Measurements from ENCODE around the gene PPIL4. TPM values are rescaled to one million over a fixed set of nuclear protein-coding genes. Genes with fewer than 3 reads are reported as not detected.
"Not testable (repeated sequence)": the region's sequence is repeated elsewhere in the genome, so short reads cannot be mapped to it uniquely, and the experiment has no call there.

The PPIL4 gene
- total RNA-seq, 3 donors from 2014 or later = 34.7 to 46.0 (median 36.2) TPM

- no peaks in the 10 kb centered on the region for H3K9me3 ChIP-seq
- intact Hi-C loops (cut with DNase I; ENCODE audit: low total_unique reads) = no loop called here
Observed at GRCh38 chr6:149468179-149468578, 77.7 kb downstream of the PPIL4 start.

GRCh38 chr6:149467265-149467664, 78.6 kb downstream of the PPIL4 start:
- no peak overlapping the region for H3K27ac ChIP-seq
- no peak overlapping the region for H3K4me3 ChIP-seq
- no peaks in the 10 kb centered on the region for H3K9me3 ChIP-seq
- DNase-seq (ENCODE audit: low spot score in 2 of 2) = no peak
- intact Hi-C loops (cut with DNase I; ENCODE audit: low total_unique reads) = no loop called here
- no peaks in the 10 kb centered on the region for H3K27me3 ChIP-seq
- H3K4me1 ChIP-seq = no peaks in the 10 kb centered on the region
- TF ChIP-seq CTCF (IDR thresholded peaks at IDR 0.05) (no peak), POLR2A (IDR thresholded peaks at IDR 0.05) (no peak), POLR2AphosphoS5 (IDR thresholded peaks at IDR 0.05) (no peak)
- H3K36me3 ChIP-seq = no peaks in the 10 kb centered on the region

More at GRCh38 chr6:149468179-149468578, 77.7 kb downstream of the PPIL4 start:
- Histone ChIP-seq H3K27me3 (no peaks in the 10 kb centered on the region), H3K27ac (no peak overlapping the region), H3K4me3 (no peak overlapping the region), H3K4me1 (no peaks in the 10 kb centered on the region), H3K36me3 (no peaks in the 10 kb centered on the region)
- no peak for DNase-seq (ENCODE audit: low spot score in 2 of 2)
- TF ChIP-seq POLR2AphosphoS5 (IDR thresholded peaks at IDR 0.05) (no peak), POLR2A (IDR thresholded peaks at IDR 0.05) (no peak), CTCF (IDR thresholded peaks at IDR 0.05) (no peak)

DNA sequence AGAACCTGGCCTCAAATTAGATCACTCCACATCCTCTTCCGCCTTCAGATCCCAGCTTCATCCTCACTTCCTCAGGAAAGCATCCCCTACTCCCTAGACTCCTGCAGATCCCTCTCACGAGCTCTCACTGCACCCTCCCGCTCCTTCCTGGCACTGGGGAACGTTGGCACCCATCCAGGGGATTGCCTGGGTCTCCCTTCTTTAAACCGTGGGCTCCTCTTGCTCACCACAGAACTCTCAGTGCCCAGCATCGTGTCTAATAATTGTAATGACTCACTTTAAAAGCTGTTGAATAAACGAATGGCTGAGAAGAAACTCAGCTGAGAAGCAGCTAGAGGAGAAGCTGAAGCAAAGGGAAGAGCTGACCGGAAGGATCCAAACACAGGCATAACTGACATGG, 81.4 kb downstream of the PPIL4 start:
- no peaks in the 10 kb centered on the region for H3K4me1 ChIP-seq
- H3K27me3 ChIP-seq = no peaks in the 10 kb centered on the region
- H3K9me3 ChIP-seq = no peaks in the 10 kb centered on the region
- H3K36me3 ChIP-seq = no peaks in the 10 kb centered on the region
- DNase-seq (ENCODE audit: low spot score in 2 of 2) = no peak
- H3K4me3 ChIP-seq = no peak overlapping the region
- H3K27ac ChIP-seq = no peak overlapping the region
- no peak for TF ChIP-seq POLR2A (IDR thresholded peaks at IDR 0.05)
- no peak for TF ChIP-seq POLR2AphosphoS5 (IDR thresholded peaks at IDR 0.05)
- TF ChIP-seq CTCF (IDR thresholded peaks at IDR 0.05) = no peak
- intact Hi-C loops (cut with DNase I; ENCODE audit: low total_unique reads) = no loop called here

GRCh38 chr6:149463781-149464180, 82.1 kb downstream of the PPIL4 start:
- TF ChIP-seq POLR2A (IDR thresholded peaks at IDR 0.05) (no peak), POLR2AphosphoS5 (IDR thresholded peaks at IDR 0.05) (no peak), CTCF (IDR thresholded peaks at IDR 0.05) (no peak)
- Histone ChIP-seq H3K27ac (no peak overlapping the region), H3K36me3 (no peaks in the 10 kb centered on the region), H3K9me3 (no peaks in the 10 kb centered on the region), H3K4me1 (no peaks in the 10 kb centered on the region), H3K4me3 (no peak overlapping the region), H3K27me3 (no peaks in the 10 kb centered on the region)
- intact Hi-C loops (cut with DNase I; ENCODE audit: low total_unique reads) = no loop called here
- no peak for DNase-seq (ENCODE audit: low spot score in 2 of 2)

DNA sequence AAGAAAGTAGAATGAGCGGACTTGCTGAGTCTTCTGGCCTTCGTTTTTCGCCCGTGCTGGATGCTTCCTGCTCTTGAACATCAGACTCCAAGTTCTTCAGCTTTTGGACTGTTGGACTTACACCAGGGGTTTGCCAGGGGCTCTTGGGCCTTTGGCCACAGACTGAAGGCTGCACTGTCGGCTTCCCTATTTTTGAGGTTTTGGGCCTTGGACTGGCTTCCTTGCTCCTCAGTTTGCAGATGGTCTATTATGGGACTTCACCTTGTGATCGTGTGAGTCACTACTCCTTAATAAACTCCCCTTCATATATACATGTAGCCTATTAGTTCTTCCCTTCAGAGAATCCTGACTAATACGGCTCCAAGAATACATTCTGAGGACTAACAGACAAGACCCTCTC, 83.1 kb downstream of the PPIL4 start:
- H3K27ac ChIP-seq; intact Hi-C loops (cut with DNase I; ENCODE audit: low total_unique reads); H3K36me3 ChIP-seq; H3K4me3 ChIP-seq; H3K9me3 ChIP-seq; H3K27me3 ChIP-seq; DNase-seq (ENCODE audit: low spot score in 2 of 2); H3K4me1 ChIP-seq: not testable (repeated sequence)

DNA sequence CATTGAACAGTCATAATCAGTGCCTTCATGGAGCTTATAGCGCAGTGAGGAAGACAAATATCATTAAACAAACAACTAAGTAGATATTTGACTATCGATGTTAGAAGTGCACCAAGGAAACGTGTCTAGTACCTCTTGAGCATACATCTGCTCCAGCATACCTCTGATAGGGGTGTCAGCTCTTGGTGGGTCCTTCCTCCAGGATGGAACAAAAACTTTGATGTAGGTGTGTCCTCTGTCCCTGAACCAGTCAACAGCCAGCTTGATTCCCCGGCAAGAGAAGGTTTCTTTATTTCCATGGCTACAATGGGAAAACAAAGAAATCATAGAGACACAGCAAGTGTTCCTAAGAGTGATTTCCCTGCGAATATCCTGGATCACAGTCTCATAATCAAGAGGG, 84.2 kb downstream of the PPIL4 start:
- Histone ChIP-seq H3K27me3 (no peaks in the 10 kb centered on the region), H3K9me3 (no peaks in the 10 kb centered on the region), H3K4me3 (no peak overlapping the region), H3K4me1 (no peaks in the 10 kb centered on the region), H3K27ac (no peak overlapping the region), H3K36me3 (no peaks in the 10 kb centered on the region)
- intact Hi-C loops (cut with DNase I; ENCODE audit: low total_unique reads) = no loop called here
- no peak for TF ChIP-seq POLR2A (IDR thresholded peaks at IDR 0.05)
- TF ChIP-seq POLR2AphosphoS5 (IDR thresholded peaks at IDR 0.05) = no peak
- TF ChIP-seq CTCF (IDR thresholded peaks at IDR 0.05) = no peak
- DNase-seq (ENCODE audit: low spot score in 2 of 2) = no peak

DNA sequence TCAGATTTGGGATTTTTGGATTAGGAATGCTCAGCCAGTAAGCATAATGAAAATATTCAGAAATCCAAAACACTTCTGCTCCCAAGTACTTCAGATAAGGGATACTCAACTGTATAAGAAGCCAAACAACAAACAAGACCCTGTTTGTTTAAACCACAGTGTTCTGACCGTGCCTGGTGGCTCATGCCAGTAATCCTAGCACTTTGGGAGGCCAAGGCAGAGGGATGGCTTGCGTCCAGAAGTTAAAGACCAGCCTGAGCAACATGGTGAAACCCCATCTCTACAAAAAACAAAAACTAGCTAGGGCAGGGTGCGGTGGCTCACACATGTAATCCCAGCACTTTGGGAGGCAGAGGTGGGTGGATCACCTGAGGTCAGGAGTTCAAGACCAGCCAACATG, 85.6 kb downstream of the PPIL4 start:
- not testable (repeated sequence) for H3K27ac ChIP-seq; H3K36me3 ChIP-seq; H3K9me3 ChIP-seq; H3K4me1 ChIP-seq; DNase-seq (ENCODE audit: low spot score in 2 of 2); H3K4me3 ChIP-seq; H3K27me3 ChIP-seq
- intact Hi-C loops (cut with DNase I; ENCODE audit: low total_unique reads) = loop anchor here (1.0 kb wide), 1 partner anchor 18 kb away; no protein-coding TSS in a partner anchor
